Measurements from ENCODE around the gene SLIT1. TPM values are rescaled to one million over a fixed set of nuclear protein-coding genes. Genes with fewer than 3 reads are reported as not detected.

SLIT1 gene
- total RNA-seq, 1 donor from 2014 or later: 0.08 TPM

DNA sequence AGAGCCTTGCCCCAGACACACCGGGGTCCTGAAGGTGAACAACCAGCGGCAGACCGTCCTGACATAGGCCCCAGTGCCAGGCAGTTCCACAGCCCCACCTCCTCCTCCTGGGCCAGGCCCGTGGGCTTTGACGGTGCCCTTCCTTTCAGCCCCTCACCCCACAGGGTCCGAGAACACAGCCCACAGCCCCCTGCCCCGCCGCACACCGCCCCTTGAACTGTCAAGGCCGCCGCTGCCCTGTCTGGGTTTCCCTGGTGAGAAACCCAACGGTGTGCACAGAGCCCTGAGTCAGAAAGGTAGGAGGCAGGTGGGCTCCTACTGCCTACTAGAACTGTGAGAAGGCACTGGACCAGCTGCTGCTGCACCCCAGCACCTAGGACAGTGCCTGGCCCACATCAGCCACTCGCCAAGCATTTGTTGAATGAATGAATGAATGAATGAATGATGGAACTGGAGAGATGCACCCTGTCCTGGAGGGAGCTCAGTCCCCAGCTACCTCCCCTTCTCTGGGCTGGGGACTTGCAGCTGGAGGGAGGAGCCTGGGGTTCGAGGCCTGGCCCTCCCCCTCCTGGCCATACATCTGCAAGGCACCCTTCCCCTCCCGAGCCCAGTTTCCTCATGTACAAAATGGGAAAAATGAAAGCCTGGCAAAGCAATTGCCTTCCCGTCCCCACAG is 117.9 kb downstream of the SLIT1 start:
- DNase-seq (ENCODE audit: low spot score): no peak
- no peak for ATAC-seq

GRCh38 chr10:97066877-97067555 is 118.7 kb downstream of the SLIT1 start:
- DNase-seq (ENCODE audit: low spot score) (no peak), ATAC-seq (no peak)

DNA sequence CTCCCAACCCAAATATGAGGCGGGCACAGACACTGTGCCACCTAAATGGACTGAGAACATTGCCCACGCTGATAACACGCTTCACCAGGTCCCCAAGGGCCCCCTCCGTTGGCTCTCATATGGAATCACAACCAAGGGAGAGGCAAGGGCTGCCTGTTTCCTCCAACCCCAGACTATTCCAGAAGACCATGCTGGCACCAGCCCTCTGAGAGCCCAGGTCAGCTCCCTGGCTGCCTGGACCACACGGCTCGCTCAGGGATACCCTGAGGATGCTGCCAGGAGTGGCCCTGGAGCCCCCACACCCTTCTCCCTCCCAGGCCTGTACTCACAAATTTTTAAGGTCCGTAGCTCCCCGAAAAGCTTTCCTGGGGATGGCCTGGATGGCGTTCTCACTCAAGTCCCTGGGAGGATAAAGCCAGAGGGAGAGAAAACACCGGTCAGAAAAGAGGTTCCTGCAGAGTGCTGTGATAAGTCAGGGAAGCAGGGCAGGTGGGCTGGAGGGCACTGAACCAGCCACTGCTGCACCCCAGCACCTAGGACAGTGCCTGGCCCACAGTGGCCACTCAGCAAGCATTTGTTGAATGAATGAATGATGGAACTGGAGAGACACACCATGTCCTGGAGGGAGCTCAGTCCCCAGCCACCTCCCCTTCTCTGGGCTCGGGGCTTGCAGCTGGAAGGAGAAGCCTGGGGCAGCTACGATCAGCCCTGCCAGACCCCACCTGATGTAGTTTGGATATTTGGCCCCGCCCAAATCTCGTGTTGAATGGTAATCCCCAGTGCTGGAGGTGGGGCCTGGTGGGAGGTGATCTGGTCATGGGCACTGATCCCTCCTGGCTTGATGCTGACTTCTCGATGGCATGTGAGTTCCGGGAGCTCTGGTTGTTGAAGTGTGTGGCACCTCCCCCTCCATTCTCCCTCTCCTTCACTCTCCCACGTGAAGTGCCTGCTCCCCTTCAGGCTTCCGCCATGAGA is 119.8 kb downstream of the SLIT1 start:
- ATAC-seq (no peak), DNase-seq (ENCODE audit: low spot score) (no peak)

- ATAC-seq (peak; percentile 24), DNase-seq (ENCODE audit: low spot score) (no peak)
These were observed 120.6 kb downstream of the SLIT1 start for GRCh38 chr10:97065128-97065527.

DNA sequence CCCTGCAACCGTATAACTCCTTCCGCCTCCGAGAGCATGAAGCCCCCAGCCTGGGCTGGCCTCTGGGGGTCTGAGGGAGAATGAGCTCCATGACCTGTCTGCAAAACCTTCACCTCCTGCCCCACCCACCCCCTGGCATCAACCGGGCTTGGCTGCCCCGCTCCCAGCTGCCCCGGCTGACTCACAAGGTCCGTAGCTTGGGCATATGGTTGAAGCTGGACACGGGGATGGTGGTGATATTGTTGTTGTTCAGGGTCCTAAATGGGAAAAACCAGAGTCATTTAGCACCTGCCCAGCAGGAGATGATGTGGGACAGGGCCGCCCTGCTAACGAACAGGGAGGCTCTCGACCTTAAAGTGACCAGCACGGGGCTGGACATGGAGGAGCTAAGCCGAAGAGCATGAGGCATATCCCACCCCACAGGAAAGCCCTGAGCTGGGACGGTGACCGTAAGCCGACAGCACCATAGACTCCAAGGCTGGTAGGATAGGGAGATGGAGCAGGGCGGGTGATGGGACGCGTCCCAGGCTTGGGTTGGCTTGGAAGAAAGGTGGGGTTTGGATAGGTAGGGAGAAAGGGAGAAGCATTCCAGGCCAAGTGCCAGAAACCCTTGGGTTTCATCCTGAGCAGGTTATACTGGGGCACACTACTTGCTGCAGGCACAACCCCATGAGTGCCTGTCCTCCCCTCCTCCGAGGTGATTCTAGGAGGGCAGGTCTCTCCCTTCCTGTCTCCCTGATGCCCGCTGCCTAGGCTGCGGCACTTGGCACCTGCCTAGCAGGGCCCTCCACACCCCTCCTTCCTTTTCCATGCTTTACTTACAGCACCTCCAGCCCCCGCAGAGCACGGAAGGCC is 121.5 kb downstream of the SLIT1 start:
- DNase-seq (ENCODE audit: low spot score) (no peak), ATAC-seq (no peak)

DNA sequence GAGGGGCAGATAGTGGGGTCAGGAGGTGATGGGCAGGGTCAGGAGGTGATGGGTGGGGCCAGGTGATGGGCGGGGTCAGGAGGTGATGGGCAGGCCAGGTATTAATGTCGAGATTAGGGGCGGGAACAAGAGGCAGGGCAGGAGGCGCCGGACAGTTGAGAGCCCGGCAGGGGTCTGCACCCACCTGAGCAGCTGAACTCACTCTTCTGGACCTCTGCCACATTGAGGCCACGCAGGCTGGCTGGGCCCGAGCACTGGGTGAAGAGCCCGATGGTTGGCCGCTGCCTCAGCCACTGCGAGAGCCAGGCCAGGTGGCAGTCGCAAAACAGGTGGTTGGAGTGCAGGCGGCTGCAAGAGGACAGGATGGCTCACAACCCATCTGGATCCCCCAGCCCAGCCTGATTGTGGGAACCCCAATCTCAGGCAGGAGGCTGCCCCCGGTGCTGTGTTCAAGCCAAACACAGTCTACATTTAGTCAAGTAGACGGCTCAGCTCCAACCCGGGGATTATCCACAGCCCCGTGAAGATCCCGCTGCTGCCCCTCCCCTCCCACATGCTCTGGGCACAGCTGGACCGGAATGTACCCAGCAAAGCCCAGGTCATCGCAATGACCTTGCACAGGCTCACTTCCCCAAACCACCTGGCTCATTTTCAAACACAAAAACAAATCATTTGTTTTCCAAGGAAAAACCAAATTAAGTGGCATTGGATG is 122.3 kb downstream of the SLIT1 start:
- ATAC-seq (no peak), DNase-seq (ENCODE audit: low spot score) (no peak)

- ATAC-seq (no peak), DNase-seq (ENCODE audit: low spot score) (no peak)
These were observed 123.3 kb downstream of the SLIT1 start for GRCh38 chr10:97062456-97062855.

GRCh38 chr10:97062046-97062445 is 123.7 kb downstream of the SLIT1 start:
- ATAC-seq: no peak
- DNase-seq (ENCODE audit: low spot score): no peak

- DNase-seq (ENCODE audit: low spot score) (no peak), ATAC-seq (no peak)
These were observed 124.3 kb downstream of the SLIT1 start for GRCh38 chr10:97061423-97061822.

DNA sequence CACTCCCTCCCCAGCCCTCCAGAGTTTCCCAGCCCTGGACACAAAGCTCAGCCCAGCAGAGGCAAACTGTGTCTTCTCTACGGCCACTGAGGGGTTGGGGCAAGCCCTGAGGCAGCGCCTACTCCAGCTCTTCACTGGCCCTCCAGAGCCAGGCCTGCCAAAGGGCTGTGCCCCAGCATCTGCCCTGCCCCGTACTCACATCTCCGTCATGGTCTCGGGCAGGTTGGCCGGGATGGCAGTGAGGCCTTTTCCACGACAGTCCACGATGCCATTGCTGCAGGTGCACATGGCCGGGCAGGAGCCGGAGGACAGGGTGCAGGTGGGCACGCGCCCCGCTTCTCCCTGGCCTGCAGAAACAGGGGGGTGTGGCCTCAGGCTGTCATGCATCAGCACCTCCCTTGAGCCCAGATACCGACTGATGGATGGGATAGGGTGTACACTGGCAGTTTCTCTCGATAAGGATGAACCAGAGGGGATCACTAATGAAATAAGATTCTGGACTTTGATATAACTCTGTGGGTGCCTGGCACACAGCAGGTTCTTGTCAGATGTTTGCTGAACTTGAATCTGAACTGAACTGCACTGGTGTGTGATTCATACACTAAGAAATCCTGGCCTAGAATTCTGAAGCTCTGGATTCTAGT is 125.2 kb downstream of the SLIT1 start:
- no peak for ATAC-seq
- DNase-seq (ENCODE audit: low spot score): no peak

GRCh38 chr10:97059872-97060205 is 125.9 kb downstream of the SLIT1 start:
- no peak for DNase-seq (ENCODE audit: low spot score)
- ATAC-seq: no peak

- ATAC-seq (no peak), DNase-seq (ENCODE audit: low spot score) (no peak)
These were observed 126.5 kb downstream of the SLIT1 start for GRCh38 chr10:97059006-97059871.

DNA sequence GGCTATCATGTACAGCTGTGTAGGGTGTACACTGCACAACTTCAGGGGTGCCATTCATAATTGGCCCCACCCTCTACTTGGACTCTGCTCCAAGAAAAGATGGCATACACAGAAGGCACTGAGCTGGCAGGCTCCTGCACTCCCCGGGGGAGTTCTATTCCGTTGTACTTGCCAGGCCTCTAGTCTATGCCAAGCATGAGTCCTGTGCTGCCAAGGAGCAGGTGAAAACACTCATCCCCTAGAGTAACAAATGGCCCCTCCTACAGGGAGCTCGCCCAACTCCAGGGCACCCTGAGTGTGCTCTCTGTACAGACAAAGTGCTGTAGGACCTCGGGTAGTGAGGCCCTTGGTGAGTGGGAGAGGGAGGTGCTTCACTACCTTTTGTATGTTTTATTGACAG is 127.2 kb downstream of the SLIT1 start:
- ATAC-seq (no peak), DNase-seq (ENCODE audit: low spot score) (no peak)

DNA sequence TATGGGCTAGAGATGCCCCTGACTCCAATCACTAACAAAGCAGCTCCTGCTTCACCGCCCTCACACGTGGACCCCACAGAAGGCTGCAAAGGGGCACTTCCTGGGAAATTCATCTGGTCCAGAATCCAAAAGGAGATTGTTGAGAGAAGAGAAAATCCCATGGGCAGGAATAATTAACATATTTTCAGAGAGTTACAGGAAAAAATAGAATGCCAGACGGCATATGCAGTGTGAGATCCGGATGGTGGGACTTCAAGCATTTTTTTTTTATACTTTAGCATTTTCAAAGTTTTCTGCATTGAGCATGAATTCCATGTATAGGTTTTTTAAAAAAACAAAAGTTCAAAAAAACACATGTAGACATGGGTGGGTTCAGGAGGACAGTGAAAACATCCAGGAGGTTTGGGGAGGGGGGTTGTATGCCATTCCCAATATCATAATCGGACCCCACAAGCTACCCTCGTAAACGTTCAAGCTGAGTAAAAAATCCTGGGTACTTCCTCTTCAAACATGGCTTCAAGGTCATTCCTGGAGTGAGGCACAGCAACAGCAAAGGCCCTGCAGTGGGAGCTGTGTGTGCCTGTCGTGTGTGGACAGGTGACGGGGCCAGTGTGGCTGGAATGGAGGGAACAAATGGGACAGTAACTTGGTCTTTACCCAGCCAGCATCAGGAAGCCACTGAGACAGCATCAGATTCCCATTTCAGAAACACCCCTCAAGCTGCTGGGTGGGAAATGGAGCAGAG is 128.1 kb downstream of the SLIT1 start:
- ATAC-seq (no peak), DNase-seq (ENCODE audit: low spot score) (no peak)

DNA sequence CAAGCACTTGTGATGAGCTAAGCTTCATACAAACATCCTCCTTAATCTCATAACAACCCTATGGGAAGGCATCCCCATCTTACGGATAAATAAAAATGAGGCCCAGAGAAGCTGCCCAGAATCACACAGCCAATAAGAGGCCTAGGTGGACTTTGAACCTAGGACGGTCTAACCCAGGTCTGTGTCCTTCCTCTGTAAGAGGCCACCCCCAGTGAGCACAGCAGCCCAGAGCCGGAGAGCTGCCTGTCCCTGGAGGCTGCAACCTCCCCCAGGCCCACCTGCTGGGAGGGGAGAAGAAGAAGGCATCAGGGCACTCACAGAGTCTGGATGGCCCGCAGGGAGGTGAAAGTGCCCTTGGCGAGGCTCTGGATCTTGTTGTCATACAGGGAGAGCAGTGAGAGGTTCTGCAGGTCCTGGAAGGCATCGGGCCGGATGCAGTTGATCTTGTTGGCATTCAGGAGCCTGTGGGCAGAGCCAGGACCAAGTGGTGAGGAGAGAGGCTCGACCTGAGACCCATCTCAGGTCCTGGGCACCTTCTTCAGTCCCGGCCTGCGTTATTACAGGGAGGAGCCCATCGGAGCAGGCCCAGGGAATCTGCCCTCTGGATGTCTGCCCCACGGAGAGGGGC is 129.6 kb downstream of the SLIT1 start:
- DNase-seq (ENCODE audit: low spot score) (no peak), ATAC-seq (no peak)

DNA sequence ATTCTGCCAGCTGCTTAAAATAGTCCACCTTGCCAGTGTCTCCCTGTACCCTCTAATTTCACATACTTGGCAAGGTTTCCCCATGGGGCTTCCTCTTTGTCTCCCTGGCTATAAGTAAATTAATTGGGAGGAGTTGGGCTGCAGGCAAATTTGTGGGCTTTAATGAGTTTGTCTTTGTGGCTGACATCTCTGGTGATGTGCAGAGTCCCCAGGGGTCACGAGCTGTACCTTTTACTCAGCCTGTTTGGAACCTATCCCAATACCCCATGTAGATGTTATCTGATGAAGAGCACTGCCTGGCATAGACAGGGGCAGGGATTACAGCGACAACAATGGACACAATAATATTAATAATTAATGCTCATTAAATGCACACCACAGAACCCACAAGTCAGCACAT is 132.5 kb downstream of the SLIT1 start:
- DNase-seq (ENCODE audit: low spot score) (no peak), ATAC-seq (no peak)

DNA sequence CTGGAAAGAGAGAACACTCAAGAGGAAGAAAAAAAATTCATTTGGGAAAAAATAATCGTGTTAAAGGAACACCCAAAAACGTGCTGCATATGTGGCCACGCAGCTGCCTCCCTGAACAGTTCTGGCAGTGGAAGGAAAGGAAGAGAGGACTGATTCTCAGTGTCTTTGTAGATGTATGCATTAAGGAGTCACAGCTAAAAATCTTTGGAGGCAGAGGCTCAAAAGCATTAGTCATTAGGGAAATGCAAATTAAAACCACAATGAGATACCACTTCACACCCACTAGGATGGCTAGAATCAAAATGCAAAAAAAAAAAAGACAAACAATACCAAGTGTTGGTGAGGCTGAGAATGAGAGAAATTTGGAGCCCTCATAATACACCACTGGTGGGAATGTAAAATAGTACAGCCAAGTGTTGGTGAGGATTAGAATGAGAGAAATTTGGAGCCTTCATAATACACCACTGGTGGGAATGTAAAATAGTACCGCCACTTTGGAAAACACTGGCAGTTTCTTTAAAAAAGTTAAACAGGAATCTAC is 134.7 kb downstream of the SLIT1 start:
- no peak for ATAC-seq
- no peak for DNase-seq (ENCODE audit: low spot score)
